Measurements from ENCODE around the gene RNF152.

DNA sequence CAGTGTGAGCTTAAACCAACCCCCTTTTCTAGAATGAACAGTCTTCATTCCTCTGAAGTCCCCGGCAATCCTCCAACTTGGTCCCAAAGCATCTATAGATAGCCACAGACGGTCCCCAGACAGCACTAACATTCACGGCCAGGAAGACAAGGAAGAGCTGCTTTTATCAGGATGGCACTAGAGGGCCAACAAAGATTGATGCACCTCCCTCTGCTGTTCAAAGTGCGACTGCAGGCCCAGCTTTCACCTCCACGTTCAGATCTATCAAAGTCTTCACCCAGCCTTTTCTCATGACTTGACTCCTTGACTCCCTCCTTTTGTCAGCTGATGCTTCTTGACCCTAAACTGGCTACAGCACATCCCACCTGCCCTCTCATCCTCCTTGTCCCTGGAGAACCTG lies 54.3 kb downstream of the RNF152 start:
- TF ChIP-seq, protein P1, sequence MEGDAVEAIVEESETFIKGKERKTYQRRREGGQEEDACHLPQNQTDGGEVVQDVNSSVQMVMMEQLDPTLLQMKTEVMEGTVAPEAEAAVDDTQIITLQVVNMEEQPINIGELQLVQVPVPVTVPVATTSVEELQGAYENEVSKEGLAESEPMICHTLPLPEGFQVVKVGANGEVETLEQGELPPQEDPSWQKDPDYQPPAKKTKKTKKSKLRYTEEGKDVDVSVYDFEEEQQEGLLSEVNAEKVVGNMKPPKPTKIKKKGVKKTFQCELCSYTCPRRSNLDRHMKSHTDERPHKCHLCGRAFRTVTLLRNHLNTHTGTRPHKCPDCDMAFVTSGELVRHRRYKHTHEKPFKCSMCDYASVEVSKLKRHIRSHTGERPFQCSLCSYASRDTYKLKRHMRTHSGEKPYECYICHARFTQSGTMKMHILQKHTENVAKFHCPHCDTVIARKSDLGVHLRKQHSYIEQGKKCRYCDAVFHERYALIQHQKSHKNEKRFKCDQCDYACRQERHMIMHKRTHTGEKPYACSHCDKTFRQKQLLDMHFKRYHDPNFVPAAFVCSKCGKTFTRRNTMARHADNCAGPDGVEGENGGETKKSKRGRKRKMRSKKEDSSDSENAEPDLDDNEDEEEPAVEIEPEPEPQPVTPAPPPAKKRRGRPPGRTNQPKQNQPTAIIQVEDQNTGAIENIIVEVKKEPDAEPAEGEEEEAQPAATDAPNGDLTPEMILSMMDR (IDR thresholded peaks at IDR 0.05) = no peak
- TF ChIP-seq POLR2A (IDR thresholded peaks at IDR 0.05) (no peak), EP300 (IDR thresholded peaks at IDR 0.05) (no peak), POLR2AphosphoS5 (IDR thresholded peaks at IDR 0.05) (no peak)

All from stomach (tissue), 4 donors.